SK-N-SH (cell line): Measurements from ENCODE around the gene DENND10. TPM values are rescaled to one million over a fixed set of nuclear protein-coding genes. Genes with fewer than 3 reads are reported as not detected.

Experiments used
- CTCF ChIA-PET: fragments of 300-600, 350-600 bp; formaldehyde crosslinking; extraction: SDS; loops from one replicate; lab custom pipeline; 2021; lab: Yijun Ruan, JAX
- POLR2A ChIA-PET: fragments of 350-600 bp; sonication (Branson Sonifier 250); formaldehyde crosslinking; extraction: SDS; loops from one replicate; lab custom pipeline; 2020; ENCODE audit warnings: antibody characterized with exemption, inconsistent platforms; lab: Yijun Ruan, JAX
- DNase-seq: peaks from one replicate; pipeline ENCODE4 v3.0.0; 2012
- H2AFZ ChIP-seq: fragments of 200-600 bp; sonication (generic); 2 replicates; pipeline ENCODE4 v1.8.1; 2016; ENCODE audit warnings: antibody characterized with exemption, mild to moderate bottlenecking, low read depth
- H3F3A ChIP-seq: fragments of 200-600 bp; sonication (generic); replicated peaks from 2 replicates; pipeline ENCODE3; 2016; ENCODE audit warnings: antibody characterized with exemption, mild to moderate bottlenecking; ENCODE audit not compliant: insufficient read depth
- H3K27ac ChIP-seq, 2 experiments: fragments of 200-500 bp in 1 of 2; fragments of 200-600 bp in 1 of 2; sonication (Bioruptor generic) in 1 of 2; sonication (generic), shearing (Covaris generic) in 1 of 2; 2 replicates each; pipeline versions ENCODE4 v1.5.1 to v1.6.1; 2014 to 2016; ENCODE audit warnings: low read depth in 2 of 2, inconsistent platforms in 1 of 2, low read length in 1 of 2, mild to moderate bottlenecking in 1 of 2, mixed read lengths in 1 of 2
- H3K27me3 ChIP-seq: fragments of 200-600 bp; sonication (generic), shearing (Covaris generic); 2 replicates; pipeline ENCODE4 v1.6.1; 2016; ENCODE audit warnings: mixed run types; ENCODE audit not compliant: insufficient read depth
- H3K36me3 ChIP-seq, 2 experiments: fragments of 200-500 bp in 1 of 2; fragments of 200-600 bp in 1 of 2; sonication (Bioruptor generic) in 1 of 2; sonication (generic) in 1 of 2; replicated peaks in 1 of 2; 2 replicates each; pipeline versions ENCODE3 to v1.5.1; 2014 to 2016; ENCODE audit warnings: low read length in 1 of 2, mild to moderate bottlenecking in 1 of 2; ENCODE audit not compliant: insufficient read depth in 2 of 2, control insufficient read depth in 1 of 2
- H3K4me1 ChIP-seq, 2 experiments: fragments of 200-500 bp in 1 of 2; fragments of 200-600 bp in 1 of 2; sonication (Bioruptor generic) in 1 of 2; sonication (generic), shearing (Covaris generic) in 1 of 2; 2 replicates each; pipeline versions ENCODE4 v1.5.1 to v1.6.1; 2014 to 2016; ENCODE audit warnings: low read depth in 1 of 2, low read length in 1 of 2, mixed run types in 1 of 2; ENCODE audit not compliant: insufficient read depth in 2 of 2, control insufficient read depth in 1 of 2
- H3K4me2 ChIP-seq: fragments of 200-600 bp; sonication (generic), shearing (Covaris generic); 2 replicates; pipeline ENCODE4 v1.6.1; 2017; ENCODE audit warnings: mixed run types
- H3K4me3 ChIP-seq, 2 experiments: fragments of 200-500 bp in 1 of 2; fragments of 200-600 bp in 1 of 2; sonication (Bioruptor generic) in 1 of 2; sonication (generic), shearing (Covaris generic) in 1 of 2; 2 replicates each; pipeline versions ENCODE4 v1.5.1 to v1.8.1; 2014 to 2016; ENCODE audit warnings: low read depth in 2 of 2, inconsistent platforms in 1 of 2, low read length in 1 of 2, mild to moderate bottlenecking in 1 of 2, mixed read lengths in 1 of 2, moderate library complexity in 1 of 2
- H3K79me2 ChIP-seq: fragments of 200-600 bp; sonication (generic); 2 replicates; pipeline ENCODE4 v1.8.1; 2017; ENCODE audit warnings: mild to moderate bottlenecking; ENCODE audit not compliant: insufficient read depth
- H3K9ac ChIP-seq: fragments of 200-600 bp; sonication (generic); 2 replicates; pipeline ENCODE4 v1.6.1; 2017; ENCODE audit warnings: mixed run types
- H3K9me2 ChIP-seq: fragments of 200-600 bp; sonication (generic); 2 replicates; pipeline ENCODE4 v1.6.1; 2017; ENCODE audit warnings: mixed run types
- H3K9me3 ChIP-seq: fragments of 200-600 bp; sonication (generic); 2 replicates; pipeline ENCODE4 v1.6.1; 2017; ENCODE audit warnings: mixed run types, mild to moderate bottlenecking, moderate library complexity
- H4K20me1 ChIP-seq: fragments of 200-600 bp; sonication (generic); 2 replicates; pipeline ENCODE4 v1.6.1; 2017; ENCODE audit warnings: mild to moderate bottlenecking, mixed run types; ENCODE audit not compliant: insufficient read depth
- EZH2phosphoT487 ChIP-seq: fragments of 200-600 bp; sonication (generic); IDR thresholded peaks from 2 replicates; pipeline ENCODE4 v1.6.1; 2017; ENCODE audit warnings: low read depth, mixed run types, mild to moderate bottlenecking, antibody characterized with exemption, moderate library complexity, borderline replicate concordance
- FOXM1 ChIP-seq: IDR thresholded peaks from 2 replicates; pipeline ENCODE4 v1.4.0; 2012; ENCODE audit warnings: low read depth, mild to moderate bottlenecking
- IRF3 ChIP-seq: fragments of 150-350 bp; IDR thresholded peaks from 2 replicates; pipeline ENCODE4 v1.6.1; 2016; ENCODE audit warnings: mild to moderate bottlenecking, low read depth, low read length
- MEF2A ChIP-seq: IDR thresholded peaks from 2 replicates; pipeline ENCODE4 v1.4.0; 2012; ENCODE audit warnings: low read depth, borderline replicate concordance
- MXI1 ChIP-seq: IDR thresholded peaks from 2 replicates; pipeline ENCODE4 v1.6.1; 2012; ENCODE audit warnings: mild to moderate bottlenecking, low read depth, low read length, improper control_type of control experiment
- POLR2AphosphoS5 ChIP-seq: IDR thresholded peaks from 2 replicates; pipeline ENCODE4 v1.6.1; 2012; ENCODE audit warnings: low read depth, low read length
- RCOR1 ChIP-seq: fragments of 150-350 bp; IDR thresholded peaks from 2 replicates; pipeline ENCODE4 v1.6.1; 2017; ENCODE audit warnings: antibody characterized with exemption, low read length
- RFX5 ChIP-seq: IDR thresholded peaks from 2 replicates; pipeline ENCODE4 v1.6.1; 2012; ENCODE audit warnings: mild to moderate bottlenecking, improper control_type of control experiment, low read length
- SIN3A ChIP-seq: IDR thresholded peaks from 2 replicates; pipeline ENCODE4 v1.6.1; 2012; ENCODE audit warnings: low read depth, mild to moderate bottlenecking, low read length, moderate library complexity, borderline replicate concordance
- TCF12 ChIP-seq: IDR thresholded peaks from 2 replicates; pipeline ENCODE4 v1.4.0; 2012
- TEAD4 ChIP-seq: IDR thresholded peaks from 2 replicates; pipeline ENCODE4 v1.4.0; 2012; ENCODE audit warnings: mild to moderate bottlenecking, borderline replicate concordance; ENCODE audit not compliant: insufficient read depth
- WGBS: methylation state at CpG from one replicate; pipeline ENCODE4 v1.1.6; 2017; ENCODE audit warnings: low lambda C conversion rate; 5-methylcytosine and 5-hydroxymethylcytosine counted together
- polyA plus RNA-seq, 3 experiments: library from polyadenylated mRNA; depleted of rRNA; stranded (reverse); fragments of >200 nt; gene quantifications; 2 replicates each; pipeline ENCODE4 v1.2.3, GENCODE V29; 2012
- TF ChIP-seq, protein P1 (sequence below): IDR thresholded peaks from 2 replicates; pipeline ENCODE4 v1.6.1; 2012; ENCODE audit warnings: mild to moderate bottlenecking, low read depth, low read length, moderate library complexity
- TF ChIP-seq, protein P2 (sequence below): IDR thresholded peaks from 2 replicates; pipeline ENCODE4 v1.4.0; 2012; ENCODE audit warnings: low read depth

The DENND10 gene
- polyA plus RNA-seq, 1 of the 3 experiments (the other 2 are of a cell fraction), result 48.4 TPM

DNA sequence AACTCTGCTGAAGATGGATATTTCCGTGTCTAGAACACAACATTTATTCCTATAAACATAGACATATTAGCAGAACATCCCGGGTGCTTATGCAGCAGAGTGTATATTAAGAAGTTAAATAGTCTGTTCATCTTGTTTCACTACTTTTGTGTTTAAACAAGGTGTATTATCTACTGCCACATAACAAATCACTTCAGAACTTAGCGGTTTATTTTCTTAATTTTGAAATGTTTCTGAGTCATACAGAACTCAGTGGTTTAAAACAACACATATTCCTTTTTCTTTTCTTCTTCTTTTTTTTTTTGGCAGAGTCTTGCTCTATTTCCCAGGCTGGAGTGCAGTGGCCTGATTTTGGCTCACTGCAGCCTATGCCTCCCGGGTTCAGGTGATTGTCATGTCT, 25.8 kb downstream of the DENND10 start (continued):
- TF ChIP-seq, protein P1, sequence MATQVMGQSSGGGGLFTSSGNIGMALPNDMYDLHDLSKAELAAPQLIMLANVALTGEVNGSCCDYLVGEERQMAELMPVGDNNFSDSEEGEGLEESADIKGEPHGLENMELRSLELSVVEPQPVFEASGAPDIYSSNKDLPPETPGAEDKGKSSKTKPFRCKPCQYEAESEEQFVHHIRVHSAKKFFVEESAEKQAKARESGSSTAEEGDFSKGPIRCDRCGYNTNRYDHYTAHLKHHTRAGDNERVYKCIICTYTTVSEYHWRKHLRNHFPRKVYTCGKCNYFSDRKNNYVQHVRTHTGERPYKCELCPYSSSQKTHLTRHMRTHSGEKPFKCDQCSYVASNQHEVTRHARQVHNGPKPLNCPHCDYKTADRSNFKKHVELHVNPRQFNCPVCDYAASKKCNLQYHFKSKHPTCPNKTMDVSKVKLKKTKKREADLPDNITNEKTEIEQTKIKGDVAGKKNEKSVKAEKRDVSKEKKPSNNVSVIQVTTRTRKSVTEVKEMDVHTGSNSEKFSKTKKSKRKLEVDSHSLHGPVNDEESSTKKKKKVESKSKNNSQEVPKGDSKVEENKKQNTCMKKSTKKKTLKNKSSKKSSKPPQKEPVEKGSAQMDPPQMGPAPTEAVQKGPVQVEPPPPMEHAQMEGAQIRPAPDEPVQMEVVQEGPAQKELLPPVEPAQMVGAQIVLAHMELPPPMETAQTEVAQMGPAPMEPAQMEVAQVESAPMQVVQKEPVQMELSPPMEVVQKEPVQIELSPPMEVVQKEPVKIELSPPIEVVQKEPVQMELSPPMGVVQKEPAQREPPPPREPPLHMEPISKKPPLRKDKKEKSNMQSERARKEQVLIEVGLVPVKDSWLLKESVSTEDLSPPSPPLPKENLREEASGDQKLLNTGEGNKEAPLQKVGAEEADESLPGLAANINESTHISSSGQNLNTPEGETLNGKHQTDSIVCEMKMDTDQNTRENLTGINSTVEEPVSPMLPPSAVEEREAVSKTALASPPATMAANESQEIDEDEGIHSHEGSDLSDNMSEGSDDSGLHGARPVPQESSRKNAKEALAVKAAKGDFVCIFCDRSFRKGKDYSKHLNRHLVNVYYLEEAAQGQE, result no peak
- TF ChIP-seq TEAD4, result no peak
- TF ChIP-seq FOXM1, result no peak
- no peak for TF ChIP-seq TCF12
- TF ChIP-seq RCOR1, result no peak
- TF ChIP-seq MXI1, result no peak
- TF ChIP-seq EZH2phosphoT487, result no peak
- TF ChIP-seq RFX5, result no peak

DNA sequence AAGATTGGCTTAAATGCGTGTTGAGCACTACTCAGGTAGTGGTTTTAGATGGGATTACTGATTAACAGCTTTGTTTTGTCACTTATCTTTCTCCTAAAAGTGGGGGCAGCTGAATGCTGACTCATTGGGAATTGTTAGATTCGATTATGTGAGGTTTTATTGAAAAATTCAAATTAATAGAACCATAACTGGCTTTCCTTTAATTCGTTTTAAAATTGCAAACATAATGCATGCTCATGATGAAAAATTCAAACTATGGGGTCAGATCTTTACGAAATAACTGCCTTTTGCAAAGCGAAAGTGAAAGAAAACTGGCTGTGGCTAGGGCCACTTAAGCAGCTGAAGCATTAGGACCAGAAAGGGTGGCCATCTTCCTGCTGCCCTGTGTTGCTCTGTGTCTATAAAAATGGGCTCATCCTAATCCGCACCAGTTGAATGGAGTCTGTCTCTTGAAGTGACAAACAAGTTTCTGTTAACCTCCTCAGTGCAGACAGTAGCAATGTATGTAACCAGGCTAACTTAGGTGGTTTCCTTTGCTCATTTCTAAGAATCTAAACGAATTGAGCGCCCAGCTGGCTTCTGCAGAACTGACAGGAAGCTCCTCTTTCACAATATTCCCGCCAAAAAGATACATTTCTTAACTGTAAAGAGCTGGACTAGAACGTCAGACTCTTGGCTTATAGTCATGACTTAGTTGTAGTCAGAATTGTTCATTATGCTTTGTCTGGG, 27.8 kb downstream of the DENND10 start:
- ChIA-PET CTCF (interaction anchor here (1.0 kb wide), 1 partner anchor 102 kb away, joined by 3 read pairs; no protein-coding TSS in a partner anchor), POLR2A (interaction anchor here (1.0 kb wide), 1 partner anchor 27 kb away, joined by 3 read pairs; no protein-coding TSS in a partner anchor)
- H3K79me2 ChIP-seq, result no peaks in the 10 kb centered on the region; the same call in 1 of the 2 replicates
- no peak for TF ChIP-seq TEAD4
- TF ChIP-seq, protein P2, sequence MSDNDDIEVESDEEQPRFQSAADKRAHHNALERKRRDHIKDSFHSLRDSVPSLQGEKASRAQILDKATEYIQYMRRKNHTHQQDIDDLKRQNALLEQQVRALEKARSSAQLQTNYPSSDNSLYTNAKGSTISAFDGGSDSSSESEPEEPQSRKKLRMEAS, result no peak
- TF ChIP-seq FOXM1, result no peak
- TF ChIP-seq IRF3, result no peak
- no peak for TF ChIP-seq MEF2A
- no peak for TF ChIP-seq POLR2AphosphoS5
- TF ChIP-seq SIN3A, result no peak
- H3K4me2 ChIP-seq, result peak overlapping the region; percentile 58
- H3K4me1 ChIP-seq, result peaks cover 0 to 8% of the 10 kb centered on the region in 2 experiments; a peak in 1 of 4 replicates
- peaks cover 10% of the 10 kb centered on the region for H3F3A ChIP-seq
- H4K20me1 ChIP-seq, result no peaks in the 10 kb centered on the region
- WGBS, result 70% methylated on average over 9 of the region's 10 CpGs
- H3K9me3 ChIP-seq, result no peaks in the 10 kb centered on the region
- no peaks in the 10 kb centered on the region for H3K27me3 ChIP-seq
- no peak for DNase-seq
- no peaks in the 10 kb centered on the region for H3K9me2 ChIP-seq
- H3K36me3 ChIP-seq, result peaks cover 43 to 64% of the 10 kb centered on the region in 2 experiments
- H3K27ac ChIP-seq, result no peak overlapping the region
- peak overlapping the region in 1 of 2 experiments; percentile 27; a peak in 1 of 4 replicates for H3K4me3 ChIP-seq
- H3K9ac ChIP-seq, result peak overlapping the region; percentile 33; the same call in 1 of the 2 replicates
- 0 out of 2 replicates have a peak overlapping the region, but pooled peaks have one; percentile 51 for H2AFZ ChIP-seq
